ENCODE results near the gene ANK2. TPM values are rescaled to one million over a fixed set of nuclear protein-coding genes. Genes with fewer than 3 reads are reported as not detected.

The ANK2 gene

DNA sequence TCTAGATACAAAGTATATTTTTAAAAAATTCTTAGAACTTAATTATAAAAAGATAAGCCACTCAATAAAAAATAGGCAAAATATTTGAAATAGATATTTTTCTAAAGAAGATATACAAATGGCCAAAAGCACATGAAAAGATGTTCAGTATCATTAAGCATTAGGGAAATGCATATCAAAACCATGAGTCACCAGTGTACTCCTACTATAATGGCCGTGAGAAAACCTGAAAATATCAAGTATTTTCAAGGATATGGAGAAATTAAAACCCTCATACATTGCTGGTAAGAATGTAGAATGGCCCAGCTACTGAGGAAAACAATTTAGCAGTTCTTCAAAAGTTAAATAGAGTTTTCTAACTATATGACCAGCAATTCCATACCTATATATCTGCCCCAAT, 374.2 kb downstream of the ANK2 start:
- H3K4me3 ChIP-seq (replicated peaks; ENCODE audit: insufficient read depth, low read length): no peak overlapping the region
- H3K27ac ChIP-seq (replicated peaks): no peak overlapping the region
- TF ChIP-seq SPI1 (IDR thresholded peaks at IDR 0.05; ENCODE audit: borderline replicate concordance, low read depth) (no peak), POLR2AphosphoS5 (IDR thresholded peaks at IDR 0.05; ENCODE audit: low read depth) (no peak), GABPA (IDR thresholded peaks at IDR 0.05; ENCODE audit: low read depth) (no peak)
- TF ChIP-seq, protein P1, sequence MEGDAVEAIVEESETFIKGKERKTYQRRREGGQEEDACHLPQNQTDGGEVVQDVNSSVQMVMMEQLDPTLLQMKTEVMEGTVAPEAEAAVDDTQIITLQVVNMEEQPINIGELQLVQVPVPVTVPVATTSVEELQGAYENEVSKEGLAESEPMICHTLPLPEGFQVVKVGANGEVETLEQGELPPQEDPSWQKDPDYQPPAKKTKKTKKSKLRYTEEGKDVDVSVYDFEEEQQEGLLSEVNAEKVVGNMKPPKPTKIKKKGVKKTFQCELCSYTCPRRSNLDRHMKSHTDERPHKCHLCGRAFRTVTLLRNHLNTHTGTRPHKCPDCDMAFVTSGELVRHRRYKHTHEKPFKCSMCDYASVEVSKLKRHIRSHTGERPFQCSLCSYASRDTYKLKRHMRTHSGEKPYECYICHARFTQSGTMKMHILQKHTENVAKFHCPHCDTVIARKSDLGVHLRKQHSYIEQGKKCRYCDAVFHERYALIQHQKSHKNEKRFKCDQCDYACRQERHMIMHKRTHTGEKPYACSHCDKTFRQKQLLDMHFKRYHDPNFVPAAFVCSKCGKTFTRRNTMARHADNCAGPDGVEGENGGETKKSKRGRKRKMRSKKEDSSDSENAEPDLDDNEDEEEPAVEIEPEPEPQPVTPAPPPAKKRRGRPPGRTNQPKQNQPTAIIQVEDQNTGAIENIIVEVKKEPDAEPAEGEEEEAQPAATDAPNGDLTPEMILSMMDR (IDR thresholded peaks at IDR 0.05; ENCODE audit: insufficient read depth, low read length): no peak
- TF ChIP-seq, protein P2, sequence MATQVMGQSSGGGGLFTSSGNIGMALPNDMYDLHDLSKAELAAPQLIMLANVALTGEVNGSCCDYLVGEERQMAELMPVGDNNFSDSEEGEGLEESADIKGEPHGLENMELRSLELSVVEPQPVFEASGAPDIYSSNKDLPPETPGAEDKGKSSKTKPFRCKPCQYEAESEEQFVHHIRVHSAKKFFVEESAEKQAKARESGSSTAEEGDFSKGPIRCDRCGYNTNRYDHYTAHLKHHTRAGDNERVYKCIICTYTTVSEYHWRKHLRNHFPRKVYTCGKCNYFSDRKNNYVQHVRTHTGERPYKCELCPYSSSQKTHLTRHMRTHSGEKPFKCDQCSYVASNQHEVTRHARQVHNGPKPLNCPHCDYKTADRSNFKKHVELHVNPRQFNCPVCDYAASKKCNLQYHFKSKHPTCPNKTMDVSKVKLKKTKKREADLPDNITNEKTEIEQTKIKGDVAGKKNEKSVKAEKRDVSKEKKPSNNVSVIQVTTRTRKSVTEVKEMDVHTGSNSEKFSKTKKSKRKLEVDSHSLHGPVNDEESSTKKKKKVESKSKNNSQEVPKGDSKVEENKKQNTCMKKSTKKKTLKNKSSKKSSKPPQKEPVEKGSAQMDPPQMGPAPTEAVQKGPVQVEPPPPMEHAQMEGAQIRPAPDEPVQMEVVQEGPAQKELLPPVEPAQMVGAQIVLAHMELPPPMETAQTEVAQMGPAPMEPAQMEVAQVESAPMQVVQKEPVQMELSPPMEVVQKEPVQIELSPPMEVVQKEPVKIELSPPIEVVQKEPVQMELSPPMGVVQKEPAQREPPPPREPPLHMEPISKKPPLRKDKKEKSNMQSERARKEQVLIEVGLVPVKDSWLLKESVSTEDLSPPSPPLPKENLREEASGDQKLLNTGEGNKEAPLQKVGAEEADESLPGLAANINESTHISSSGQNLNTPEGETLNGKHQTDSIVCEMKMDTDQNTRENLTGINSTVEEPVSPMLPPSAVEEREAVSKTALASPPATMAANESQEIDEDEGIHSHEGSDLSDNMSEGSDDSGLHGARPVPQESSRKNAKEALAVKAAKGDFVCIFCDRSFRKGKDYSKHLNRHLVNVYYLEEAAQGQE (IDR thresholded peaks at IDR 0.05; ENCODE audit: insufficient replicate concordance, low read depth): no peak
- no peaks in the 10 kb centered on the region for H3K27me3 ChIP-seq (ENCODE audit: insufficient read depth, poor library complexity, severe bottlenecking)
- DNase-seq (ENCODE audit: low read depth in 1 of 2, low spot score in 1 of 2): no peak

DNA sequence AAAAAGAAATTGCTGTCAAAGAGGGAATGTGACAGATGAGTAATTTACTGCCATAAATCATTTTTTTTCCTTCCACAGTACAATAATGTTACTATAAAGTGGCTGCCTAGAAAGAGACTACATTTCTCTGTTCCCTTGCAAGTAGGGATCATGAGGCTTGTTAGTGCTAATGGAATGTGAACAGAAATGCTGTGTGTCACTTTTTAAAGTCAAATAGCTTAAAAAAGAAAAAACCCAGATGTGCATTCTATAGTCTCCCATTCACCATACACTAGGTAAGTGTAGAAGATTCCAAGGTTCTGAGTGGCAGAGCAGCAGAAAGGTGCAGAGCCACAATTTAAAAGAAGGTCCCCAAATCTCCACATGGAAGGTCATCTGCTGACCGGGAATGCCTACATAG, 383.7 kb downstream of the ANK2 start:
- TF ChIP-seq, protein P1 (IDR thresholded peaks at IDR 0.05; ENCODE audit: insufficient read depth, low read length): no peak
- no peak overlapping the region for H3K4me3 ChIP-seq (replicated peaks; ENCODE audit: insufficient read depth, low read length)
- H3K27me3 ChIP-seq (ENCODE audit: insufficient read depth, poor library complexity, severe bottlenecking): no peaks in the 10 kb centered on the region
- no peak for DNase-seq (ENCODE audit: low read depth in 1 of 2, low spot score in 1 of 2)
- no peak overlapping the region for H3K27ac ChIP-seq (replicated peaks)

Small RNA genes lying within 50 kb of the gene (microRNA-seq; reads per million reads assigned to microRNA genes)
- gene MIR1243: not detected
- not detected for gene MIR8082
